GM23338 (cell line): ENCODE results near the gene GLCE.

ENCODE experiments used
- CREB1 ChIP-seq: fragments of 250-450 bp; sonication (Bioruptor Pico); IDR thresholded peaks from 2 replicates; pipeline ENCODE4 v1.5.0; 2020; ENCODE audit warnings: low read depth, mild to moderate bottlenecking, moderate library complexity
- CTCF ChIP-seq, 2 experiments: fragments of 200-600 bp in 1 of 2; sonication (generic) in 1 of 2; conservative IDR thresholded peaks; 2 replicates each; pipeline versions ENCODE4 v1.5.1 to v1.6.1; 2016 to 2017; ENCODE audit warnings: antibody characterized with exemption in 2 of 2, low read depth in 2 of 2, mild to moderate bottlenecking in 2 of 2, moderate library complexity in 1 of 2
- ETS1 ChIP-seq: IDR thresholded peaks from 2 replicates; pipeline ENCODE4 v1.6.1; 2016; ENCODE audit warnings: antibody characterized with exemption
- EZH2 ChIP-seq: fragments of 200-600 bp; sonication (generic); IDR thresholded peaks from one replicate; pipeline ENCODE4 v1.8.0; 2017; ENCODE audit warnings: antibody characterized with exemption, mild to moderate bottlenecking, low read depth; ENCODE audit not compliant: unreplicated experiment
- EZH2phosphoT487 ChIP-seq: fragments of 200-600 bp; sonication (generic); IDR thresholded peaks from one replicate; pipeline ENCODE4 v1.8.1; 2018; ENCODE audit warnings: antibody characterized with exemption; ENCODE audit not compliant: unreplicated experiment
- JUNB ChIP-seq: IDR thresholded peaks from one replicate; pipeline ENCODE4 v1.6.1; 2016; ENCODE audit warnings: antibody characterized with exemption; ENCODE audit not compliant: unreplicated experiment
- NANOG ChIP-seq: IDR thresholded peaks from 2 replicates; pipeline ENCODE4 v1.6.1; 2016; ENCODE audit warnings: antibody characterized with exemption, borderline replicate concordance
- POLR2AphosphoS5 ChIP-seq: IDR thresholded peaks from 2 replicates; pipeline ENCODE4 v1.6.1; 2016; ENCODE audit warnings: antibody characterized with exemption, low read depth
- REST ChIP-seq: IDR thresholded peaks from one replicate; pipeline ENCODE4 v1.6.1; 2018; ENCODE audit warnings: antibody characterized with exemption; ENCODE audit not compliant: unreplicated experiment
- STAT1 ChIP-seq: IDR thresholded peaks from one replicate; pipeline ENCODE4 v1.6.1; 2016; ENCODE audit warnings: antibody characterized with exemption; ENCODE audit not compliant: unreplicated experiment
- ZNF114 ChIP-seq: fragments of 250-450 bp; sonication (Bioruptor Pico); IDR thresholded peaks from 2 replicates; pipeline ENCODE4 v1.5.0; 2020; ENCODE audit warnings: mild to moderate bottlenecking, moderate library complexity
- ZNF462 ChIP-seq: fragments of 250-450 bp; sonication (Bioruptor Pico); IDR thresholded peaks from 2 replicates; pipeline ENCODE4 v1.5.0; 2020; ENCODE audit warnings: mild to moderate bottlenecking, moderate library complexity

- TF ChIP-seq CREB1, result no peak
- TF ChIP-seq CTCF (conservative IDR thresholded peaks at IDR 0.05; ENCODE audit: low read depth in 2 of 2), result no peak
- TF ChIP-seq ETS1, result no peak
- no peak for TF ChIP-seq JUNB
- no peak for TF ChIP-seq POLR2AphosphoS5
- TF ChIP-seq EZH2phosphoT487, result no peak
- TF ChIP-seq EZH2, result no peak
- no peak for TF ChIP-seq REST
- TF ChIP-seq STAT1, result no peak
- no peak for TF ChIP-seq ZNF114 (CRISPR knock-in tag)
- no peak for TF ChIP-seq ZNF462
- no peak for TF ChIP-seq NANOG
These were observed 132.5 kb downstream of the GLCE start for GRCh38 chr15:69292826-69293420.
